ENCODE data around the gene ZNF318.

GRCh38 chr6:43399932-43400487 is 30.6 kb upstream of the ZNF318 start:
- TF ChIP-seq POLR2A (IDR thresholded peaks at IDR 0.05; ENCODE audit: low read depth, low read length) (no peak), POLR2AphosphoS5 (IDR thresholded peaks at IDR 0.05; ENCODE audit: low read depth, low read length) (no peak), TAF1 (IDR thresholded peaks at IDR 0.05; ENCODE audit: borderline replicate concordance, low read depth, low read length) (no peak)

Data from GM12892 (cell line).